Activated CD4-positive, CD25-positive, alpha-beta regulatory T cell (primary cell): ENCODE measurements around the gene MAP2.

Source experiments
- DNase-seq, 4 experiments: peaks; one replicate each; lab custom pipeline; 2025; lab: John Stamatoyannopoulos, UW

MAP2 gene

GRCh38 chr2:209425471-209426071 lies 1.7 kb downstream of the MAP2 start:
- DNase-seq: no peak

DNA sequence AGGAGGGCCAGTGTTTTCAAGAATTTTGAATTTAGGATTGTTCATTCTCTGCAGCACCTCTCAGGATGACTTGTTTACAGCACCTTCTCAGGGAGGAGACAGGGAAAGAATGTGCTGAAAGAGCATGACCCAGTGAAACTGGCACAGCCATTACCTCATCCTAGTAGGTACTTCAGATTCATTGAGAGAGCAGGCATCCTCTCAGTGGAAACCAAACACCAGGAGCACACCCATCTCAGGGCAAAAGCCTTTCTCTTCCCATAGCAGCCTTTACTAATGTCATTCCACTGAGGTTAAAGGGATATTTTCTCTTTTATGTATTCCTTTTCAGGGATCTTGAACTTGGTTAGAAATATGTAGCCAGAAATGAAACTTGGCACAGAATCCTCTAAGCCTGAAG lies 2.6 kb downstream of the MAP2 start:
- no peak for DNase-seq

- DNase-seq: no peak
These were observed 7.9 kb downstream of the MAP2 start for GRCh38 chr2:209431701-209432100.

DNA sequence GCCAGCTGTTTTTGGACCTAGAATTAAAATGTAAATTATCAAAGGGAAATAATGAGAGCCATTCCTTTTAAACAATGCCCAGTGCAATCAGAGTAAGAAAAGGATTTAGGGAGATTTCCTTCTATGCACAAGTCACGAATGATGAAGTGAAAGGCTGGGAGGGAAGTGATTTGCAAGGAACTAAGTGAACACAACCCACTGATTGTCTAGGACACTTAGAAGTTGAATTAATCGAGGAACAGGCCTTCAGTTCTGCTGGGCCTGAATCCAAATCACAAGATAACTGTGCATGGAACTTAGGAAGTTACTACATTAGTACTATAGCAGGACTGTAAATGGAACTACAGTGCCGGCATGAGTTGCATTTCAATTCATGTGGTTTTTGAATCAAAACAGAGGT lies 17.7 kb downstream of the MAP2 start:
- no peak for DNase-seq

DNA sequence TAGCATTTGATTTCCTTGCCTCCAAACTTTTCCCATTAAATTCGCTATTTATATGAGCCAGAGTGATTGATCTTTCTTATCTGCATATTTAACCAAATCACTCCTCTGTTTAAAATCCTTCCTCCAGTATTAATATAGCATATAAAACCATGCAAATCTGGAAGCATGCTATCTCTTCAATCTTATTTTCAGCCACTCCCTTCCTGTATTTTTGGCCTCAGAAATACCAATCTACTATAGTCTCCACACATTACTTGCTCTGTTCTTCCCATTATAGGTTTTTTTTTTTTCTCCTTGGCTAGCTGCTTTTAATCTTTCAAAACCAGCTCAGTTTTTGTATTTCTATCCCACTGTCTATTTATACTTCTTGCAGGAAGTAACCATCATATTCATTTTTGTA lies 19.1 kb downstream of the MAP2 start:
- DNase-seq: no peak

DNA sequence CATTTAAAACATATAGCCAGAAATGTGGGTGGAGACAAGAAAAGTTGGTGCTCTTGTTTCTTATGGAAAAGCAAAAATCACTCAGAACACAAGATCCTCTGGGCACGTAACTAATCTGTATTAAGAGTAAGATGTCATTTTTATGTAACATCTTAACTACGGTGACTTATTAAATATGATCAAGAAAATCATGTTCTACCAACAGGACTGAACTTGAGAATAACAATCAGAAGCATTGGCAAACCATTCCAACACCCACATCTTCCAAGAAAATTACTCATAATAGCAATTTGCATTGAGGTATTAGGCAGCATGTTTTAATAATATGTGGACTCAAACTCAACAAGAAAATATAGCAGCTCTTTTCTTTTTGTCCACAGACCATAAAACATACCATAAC lies 21.6 kb downstream of the MAP2 start:
- no peak for DNase-seq

DNA sequence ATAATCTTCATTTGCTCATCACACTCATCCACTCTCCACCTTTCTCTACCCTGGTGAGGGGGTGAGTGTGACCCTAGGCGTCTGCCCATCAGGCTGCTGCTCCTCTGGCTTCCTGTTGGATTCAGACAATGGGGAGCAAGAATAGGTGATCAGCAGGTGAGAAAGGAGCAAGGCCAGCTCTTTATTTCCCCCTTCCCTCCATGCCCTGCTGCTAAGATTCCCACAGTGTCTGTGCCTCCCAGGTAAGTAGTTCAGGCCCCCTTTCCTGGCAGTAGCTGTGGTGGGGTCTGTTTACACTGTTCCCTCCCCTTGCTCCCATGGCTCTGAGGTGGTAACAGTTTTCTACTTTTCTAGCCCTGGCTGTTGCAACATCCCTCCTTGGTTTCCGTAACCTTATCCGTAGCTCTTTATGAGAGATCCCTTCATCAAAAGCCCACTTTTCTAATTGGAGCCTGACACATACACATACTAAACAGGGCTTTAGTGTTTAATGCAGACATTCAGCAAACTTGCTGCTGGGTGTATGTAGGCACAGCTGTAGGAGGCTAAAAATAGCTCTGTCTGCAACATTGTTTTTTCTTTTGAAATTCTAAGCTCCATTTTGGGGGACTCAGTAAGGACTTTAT lies 27.5 kb downstream of the MAP2 start:
- no peak for DNase-seq

DNA sequence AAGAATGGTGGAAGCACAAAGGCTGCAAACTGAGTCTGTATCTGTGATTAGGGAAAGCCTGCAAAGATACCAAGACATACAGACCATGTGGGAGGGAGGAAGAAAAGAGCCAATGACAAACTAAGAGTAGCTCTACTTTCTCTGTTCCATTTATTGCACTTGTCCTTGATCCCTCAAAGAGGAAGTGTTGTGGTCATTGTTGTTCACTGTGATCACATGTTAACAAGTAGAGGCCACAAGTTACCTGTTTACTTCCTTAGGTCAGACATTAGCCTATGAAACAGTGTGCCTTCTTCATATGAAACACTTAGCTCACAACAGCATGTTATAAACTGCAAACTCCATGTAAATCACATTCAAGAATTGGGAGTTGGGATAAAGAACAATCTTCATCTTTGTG lies 32.6 kb downstream of the MAP2 start:
- DNase-seq: no peak

- no peak for DNase-seq
These were observed 34.4 kb downstream of the MAP2 start for GRCh38 chr2:209458008-209458979.

DNA sequence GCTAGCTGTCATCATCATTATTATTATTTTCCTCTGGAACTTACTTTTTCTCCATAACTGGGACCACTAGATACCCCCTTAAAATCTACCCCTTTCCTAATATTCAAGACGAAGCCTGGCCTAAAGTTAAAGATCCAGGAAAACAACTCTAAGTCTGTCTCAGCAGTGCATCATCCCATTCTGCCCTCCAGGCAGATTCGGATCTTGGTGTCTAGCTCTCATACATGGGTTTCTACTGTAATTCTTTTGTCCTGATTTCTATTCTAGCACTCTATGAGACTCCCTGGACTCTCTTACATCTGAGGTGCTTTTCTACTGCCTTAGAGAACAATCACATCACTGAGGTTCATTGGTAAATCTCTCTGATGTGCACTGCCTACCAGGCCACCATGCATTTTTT lies 35.5 kb downstream of the MAP2 start:
- no peak for DNase-seq

DNA sequence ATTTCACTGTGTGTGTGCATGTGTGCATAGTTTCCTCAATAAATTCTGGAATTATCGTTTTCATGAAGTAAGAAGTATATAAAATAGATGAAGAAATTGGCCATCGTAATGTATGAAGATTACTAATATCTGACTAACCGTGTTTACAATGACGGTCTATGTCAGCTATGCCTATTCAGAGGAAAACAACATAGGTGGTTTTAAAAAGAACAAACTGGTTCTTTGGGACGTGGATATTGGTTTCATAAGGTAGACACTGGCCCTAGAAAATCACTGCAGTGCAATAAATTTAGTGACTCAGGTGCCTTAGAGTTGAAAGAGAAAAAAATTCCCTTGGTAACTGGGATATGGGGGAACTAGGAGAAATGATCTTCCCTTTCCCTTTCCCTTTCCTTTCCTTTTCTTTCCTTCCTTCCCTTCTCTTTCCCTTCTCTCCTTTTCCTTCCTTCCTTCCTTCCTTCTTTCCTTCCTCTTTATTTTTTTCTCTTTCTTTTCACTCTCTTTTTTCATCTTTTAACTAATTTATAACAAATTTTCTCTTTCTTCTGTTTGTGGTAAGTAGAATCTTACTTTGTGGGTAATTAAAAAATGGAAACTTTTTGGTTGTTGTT lies 36.4 kb downstream of the MAP2 start:
- no peak for DNase-seq

GRCh38 chr2:209463226-209463625 lies 39.4 kb downstream of the MAP2 start:
- no peak for DNase-seq

DNA sequence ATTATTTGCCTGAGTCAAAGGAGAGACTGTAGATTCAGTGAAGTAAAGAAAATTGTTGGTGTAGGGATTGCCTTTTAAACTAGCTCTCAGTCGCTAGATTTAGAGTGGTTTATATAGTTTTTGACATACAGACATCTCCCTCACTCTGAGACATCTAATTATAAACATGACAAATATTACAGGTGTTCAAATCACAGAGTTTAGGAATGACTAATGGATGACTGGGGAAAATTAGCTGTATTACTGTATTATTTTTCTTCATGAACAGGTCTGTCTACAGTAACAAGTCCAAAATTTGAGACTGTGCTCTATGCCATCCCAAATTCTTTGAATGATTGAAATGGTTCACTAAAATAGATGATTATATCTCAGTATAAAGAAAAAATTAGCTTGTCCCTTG lies 40.0 kb downstream of the MAP2 start:
- no peak for DNase-seq

DNA sequence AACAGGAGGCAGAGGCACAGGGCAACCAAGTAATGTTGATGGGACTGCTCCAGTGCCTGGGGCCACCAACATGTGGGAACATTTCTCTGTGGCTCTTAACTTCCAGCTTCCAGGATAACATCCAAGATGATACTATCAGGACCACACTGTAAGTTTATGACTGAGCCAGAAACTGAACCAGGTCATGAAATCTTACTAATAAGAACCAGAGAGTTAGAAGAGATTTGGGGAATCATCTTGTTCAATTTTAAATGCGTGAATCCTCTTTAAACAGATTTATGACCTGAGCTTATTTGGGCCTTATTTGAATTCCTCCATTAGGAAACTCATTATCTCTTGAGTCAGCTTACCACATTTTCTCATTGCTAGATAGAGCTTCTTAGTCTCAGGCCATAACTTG lies 45.0 kb downstream of the MAP2 start:
- no peak for DNase-seq

- DNase-seq: no peak
These were observed 45.6 kb downstream of the MAP2 start for GRCh38 chr2:209469481-209469880.

DNA sequence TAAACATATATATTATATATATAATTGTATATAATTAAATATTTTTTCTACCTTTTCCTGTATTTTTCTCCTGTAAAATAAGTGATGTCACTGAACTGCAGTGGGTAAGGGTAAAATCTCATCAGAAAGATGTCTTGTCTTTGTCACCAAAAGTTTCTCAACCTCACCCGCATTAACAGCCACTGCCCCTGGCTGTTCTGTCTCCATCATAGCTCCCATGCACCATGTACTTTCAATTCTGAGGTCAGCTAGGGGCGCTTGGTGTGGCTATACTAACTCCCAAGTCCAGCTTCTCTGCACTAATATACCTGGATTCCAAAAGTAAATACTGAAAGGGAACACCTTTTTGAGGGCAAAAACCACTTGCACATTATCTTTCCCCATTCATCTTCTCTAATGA lies 46.6 kb downstream of the MAP2 start:
- no peak for DNase-seq

DNA sequence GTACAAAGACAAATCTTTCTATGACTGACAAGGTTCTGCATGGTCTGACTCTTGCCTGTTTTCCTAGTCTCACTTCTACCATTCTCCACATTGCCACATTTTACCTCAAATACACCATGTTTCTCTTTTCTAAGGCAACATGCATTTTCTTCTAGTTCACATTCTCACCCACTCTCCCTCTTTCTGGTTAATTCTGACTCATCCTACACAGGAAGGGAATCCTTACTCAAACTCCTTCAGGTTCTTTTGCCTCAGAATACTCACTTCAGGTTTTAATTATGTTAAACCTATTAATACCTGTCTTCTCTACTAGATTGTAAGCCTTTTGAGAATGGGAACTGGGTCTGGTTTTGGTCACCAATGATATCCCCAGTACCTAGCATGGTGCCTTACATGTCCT lies 47.2 kb downstream of the MAP2 start:
- DNase-seq: no peak

- no peak for DNase-seq
These were observed 48.4 kb downstream of the MAP2 start for GRCh38 chr2:209472112-209472832.

DNA sequence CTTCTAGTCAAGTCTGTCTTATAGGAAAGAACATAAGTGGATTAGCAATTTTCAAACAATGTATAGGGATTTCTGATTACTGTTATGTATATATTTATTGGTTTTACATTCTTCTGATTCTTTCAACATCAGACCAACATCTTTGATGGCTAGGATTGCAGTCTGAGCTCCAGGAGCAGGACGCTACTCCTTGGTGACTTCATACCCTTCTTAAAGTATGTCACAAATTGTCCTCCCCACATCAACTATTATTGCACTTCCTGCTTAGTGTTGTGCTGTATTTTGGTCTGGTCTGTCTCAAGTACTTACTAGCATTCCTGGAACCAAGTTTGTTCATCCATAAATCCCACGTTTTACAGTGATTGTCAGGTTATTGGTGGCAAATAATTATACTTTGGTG lies 49.0 kb downstream of the MAP2 start:
- no peak for DNase-seq

GRCh38 chr2:209473930-209474419 lies 50.1 kb downstream of the MAP2 start:
- DNase-seq: no peak

GRCh38 chr2:209474960-209475359 lies 51.1 kb downstream of the MAP2 start:
- DNase-seq: no peak
